ENCODE data around the gene DUS1L.

DUS1L gene

DNA sequence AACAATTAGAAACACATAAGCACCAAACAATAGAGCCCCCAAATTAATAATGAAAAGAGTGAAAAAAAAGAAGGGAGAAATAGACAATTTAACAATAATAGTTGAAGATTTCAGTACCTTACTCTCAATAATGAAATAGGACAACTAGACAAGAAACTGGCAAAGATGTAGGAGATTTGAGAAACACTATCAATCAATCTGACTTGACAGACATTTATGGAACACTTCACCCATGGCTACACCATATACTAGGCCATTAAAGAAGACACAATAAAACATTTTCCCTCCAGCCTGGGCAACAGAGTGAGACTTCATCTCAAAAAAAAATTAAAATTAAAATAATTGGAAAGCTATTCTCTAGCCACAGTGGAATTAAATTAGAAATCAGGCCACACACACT is 5.0 kb upstream of the DUS1L start:
- H3F3A ChIP-seq (ENCODE audit: low read depth): no peaks in the 10 kb centered on the region
- H3K4me3 ChIP-seq (ENCODE audit: low read length, poor library complexity, severe bottlenecking): no peak overlapping the region
- H3K4me2 ChIP-seq (ENCODE audit: low read depth, low read length, poor library complexity, severe bottlenecking): no peak overlapping the region
- H3K27me3 ChIP-seq (ENCODE audit: insufficient read depth, low read length, poor library complexity, severe bottlenecking): no peaks in the 10 kb centered on the region
- H3K9me3 ChIP-seq (ENCODE audit: insufficient read depth, low read depth, low read length): no peaks in the 10 kb centered on the region
- no peaks in the 10 kb centered on the region for H3K9me2 ChIP-seq (replicated peaks; ENCODE audit: low read depth, low read length)
- TF ChIP-seq, protein P1, sequence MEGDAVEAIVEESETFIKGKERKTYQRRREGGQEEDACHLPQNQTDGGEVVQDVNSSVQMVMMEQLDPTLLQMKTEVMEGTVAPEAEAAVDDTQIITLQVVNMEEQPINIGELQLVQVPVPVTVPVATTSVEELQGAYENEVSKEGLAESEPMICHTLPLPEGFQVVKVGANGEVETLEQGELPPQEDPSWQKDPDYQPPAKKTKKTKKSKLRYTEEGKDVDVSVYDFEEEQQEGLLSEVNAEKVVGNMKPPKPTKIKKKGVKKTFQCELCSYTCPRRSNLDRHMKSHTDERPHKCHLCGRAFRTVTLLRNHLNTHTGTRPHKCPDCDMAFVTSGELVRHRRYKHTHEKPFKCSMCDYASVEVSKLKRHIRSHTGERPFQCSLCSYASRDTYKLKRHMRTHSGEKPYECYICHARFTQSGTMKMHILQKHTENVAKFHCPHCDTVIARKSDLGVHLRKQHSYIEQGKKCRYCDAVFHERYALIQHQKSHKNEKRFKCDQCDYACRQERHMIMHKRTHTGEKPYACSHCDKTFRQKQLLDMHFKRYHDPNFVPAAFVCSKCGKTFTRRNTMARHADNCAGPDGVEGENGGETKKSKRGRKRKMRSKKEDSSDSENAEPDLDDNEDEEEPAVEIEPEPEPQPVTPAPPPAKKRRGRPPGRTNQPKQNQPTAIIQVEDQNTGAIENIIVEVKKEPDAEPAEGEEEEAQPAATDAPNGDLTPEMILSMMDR (conservative IDR thresholded peaks at IDR 0.05; ENCODE audit: low read length): no peak
- no peak for TF ChIP-seq EZH2phosphoT487 (IDR thresholded peaks at IDR 0.05; ENCODE audit: borderline replicate concordance)
- no peaks in the 10 kb centered on the region for H3K36me3 ChIP-seq (ENCODE audit: insufficient read depth, low read length)
- H3K9ac ChIP-seq (ENCODE audit: low read depth, low read length, poor library complexity, severe bottlenecking): no peak overlapping the region
- peaks cover 5% of the 10 kb centered on the region for H3K4me1 ChIP-seq (ENCODE audit: insufficient read depth, low read length, poor library complexity, severe bottlenecking)
- H2AFZ ChIP-seq (ENCODE audit: low read length): no peak overlapping the region
- H4K20me1 ChIP-seq (ENCODE audit: insufficient read depth, low read length, poor library complexity, severe bottlenecking): no peaks in the 10 kb centered on the region
- H3K79me2 ChIP-seq (ENCODE audit: insufficient read depth, low read length): no peaks in the 10 kb centered on the region

DNA sequence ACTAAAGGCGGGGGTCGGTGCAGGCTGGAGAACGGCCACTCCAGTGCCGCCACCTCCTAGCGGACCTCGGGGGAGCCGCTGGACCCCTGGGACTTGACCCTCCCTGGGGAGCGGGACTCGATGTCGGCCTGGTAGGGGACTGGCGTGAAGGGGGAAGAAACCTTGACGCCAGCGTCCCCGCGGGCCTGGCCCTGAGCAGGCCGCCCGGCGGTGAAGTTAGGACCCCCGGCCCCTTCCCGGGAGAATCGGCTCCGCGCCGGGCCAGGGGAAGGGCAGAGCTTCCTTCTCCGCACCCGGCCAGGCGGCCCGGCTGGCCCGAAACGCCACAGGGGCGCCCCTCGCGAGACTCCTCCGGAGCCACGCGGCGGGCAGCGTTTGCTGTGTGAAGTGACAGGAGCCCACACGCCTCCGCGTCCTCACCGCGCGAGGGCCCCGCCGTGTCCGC is 389 bp downstream of the DUS1L start:
- Histone ChIP-seq H3K4me1 (ENCODE audit: insufficient read depth, low read length, poor library complexity, severe bottlenecking) (peaks cover 14% of the 10 kb centered on the region), H3K9me2 (replicated peaks; ENCODE audit: low read depth, low read length) (no peaks in the 10 kb centered on the region), H3K27me3 (ENCODE audit: insufficient read depth, low read length, poor library complexity, severe bottlenecking) (no peaks in the 10 kb centered on the region), H3K79me2 (ENCODE audit: insufficient read depth, low read length) (peaks cover 21% of the 10 kb centered on the region), H3K4me3 (ENCODE audit: low read length, poor library complexity, severe bottlenecking) (peak overlapping the region; percentile 98), H3K9ac (ENCODE audit: low read depth, low read length, poor library complexity, severe bottlenecking) (peak overlapping the region; percentile 93), H4K20me1 (ENCODE audit: insufficient read depth, low read length, poor library complexity, severe bottlenecking) (peaks cover 4% of the 10 kb centered on the region), H2AFZ (ENCODE audit: low read length) (no peak overlapping the region), H3K36me3 (ENCODE audit: insufficient read depth, low read length) (no peaks in the 10 kb centered on the region; the same call in 1 of the 2 replicates), H3F3A (ENCODE audit: low read depth) (no peaks in the 10 kb centered on the region), H3K9me3 (ENCODE audit: insufficient read depth, low read depth, low read length) (no peaks in the 10 kb centered on the region), H3K4me2 (ENCODE audit: low read depth, low read length, poor library complexity, severe bottlenecking) (peak overlapping the region; percentile 95)
- TF ChIP-seq, protein P1 (conservative IDR thresholded peaks at IDR 0.05; ENCODE audit: low read length): no peak
- no peak for TF ChIP-seq EZH2phosphoT487 (IDR thresholded peaks at IDR 0.05; ENCODE audit: borderline replicate concordance)

DNA sequence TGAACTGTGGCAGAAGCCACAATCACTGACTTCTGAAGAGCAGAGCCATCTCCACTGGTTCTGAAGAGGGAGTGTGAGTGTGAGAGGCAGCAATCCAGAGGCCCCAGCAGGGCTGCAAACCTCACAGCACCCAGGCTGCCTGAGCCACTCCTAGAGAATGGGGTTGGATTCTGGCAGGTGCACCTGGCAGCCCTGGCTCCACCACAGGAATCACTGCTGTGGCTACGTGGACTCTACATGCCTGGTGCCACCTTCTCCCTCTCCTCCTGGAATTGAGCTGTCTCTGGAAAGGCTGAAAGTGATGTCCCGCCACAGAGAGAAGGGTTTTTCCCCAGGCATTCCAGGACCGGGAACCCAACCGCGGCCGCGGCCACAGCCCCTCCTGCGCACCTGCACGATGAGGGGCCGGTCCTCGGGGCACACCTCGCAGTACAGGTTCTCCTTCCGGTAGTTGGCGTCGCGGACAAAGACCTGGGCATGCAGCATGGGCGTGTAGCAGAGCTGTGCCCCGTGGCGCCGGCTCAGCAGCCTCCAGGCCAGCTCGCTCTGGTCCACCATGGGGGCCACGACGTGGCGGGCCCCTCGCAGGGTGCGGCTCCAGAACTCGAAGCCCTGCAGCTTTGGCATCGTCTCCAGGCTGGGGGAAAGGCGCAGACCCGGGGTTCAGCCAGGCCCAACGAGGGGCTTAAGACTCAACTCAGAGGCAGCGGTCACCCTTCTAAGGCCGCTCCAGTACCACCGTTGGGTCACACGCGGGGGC is 991 bp downstream of the DUS1L start:
- no peak overlapping the region for H2AFZ ChIP-seq (ENCODE audit: low read length)
- H3K36me3 ChIP-seq (ENCODE audit: insufficient read depth, low read length): peaks cover 4% of the 10 kb centered on the region; the same call in 1 of the 2 replicates
- H3K27me3 ChIP-seq (ENCODE audit: insufficient read depth, low read length, poor library complexity, severe bottlenecking): no peaks in the 10 kb centered on the region
- H3F3A ChIP-seq (ENCODE audit: low read depth): no peaks in the 10 kb centered on the region
- H3K4me2 ChIP-seq (ENCODE audit: low read depth, low read length, poor library complexity, severe bottlenecking): peak overlapping the region; percentile 95
- peaks cover 14% of the 10 kb centered on the region for H3K4me1 ChIP-seq (ENCODE audit: insufficient read depth, low read length, poor library complexity, severe bottlenecking)
- no peaks in the 10 kb centered on the region for H3K9me3 ChIP-seq (ENCODE audit: insufficient read depth, low read depth, low read length)
- peaks cover 4% of the 10 kb centered on the region for H4K20me1 ChIP-seq (ENCODE audit: insufficient read depth, low read length, poor library complexity, severe bottlenecking)
- H3K79me2 ChIP-seq (ENCODE audit: insufficient read depth, low read length): peaks cover 21% of the 10 kb centered on the region
- no peak for TF ChIP-seq EZH2phosphoT487 (IDR thresholded peaks at IDR 0.05; ENCODE audit: borderline replicate concordance)
- TF ChIP-seq, protein P1 (conservative IDR thresholded peaks at IDR 0.05; ENCODE audit: low read length): no peak
- H3K4me3 ChIP-seq (ENCODE audit: low read length, poor library complexity, severe bottlenecking): peak overlapping the region; percentile 98
- H3K9me2 ChIP-seq (replicated peaks; ENCODE audit: low read depth, low read length): no peaks in the 10 kb centered on the region
- H3K9ac ChIP-seq (ENCODE audit: low read depth, low read length, poor library complexity, severe bottlenecking): peak overlapping the region; percentile 93
